ENCODE results near the gene ZNF282. TPM values are rescaled to one million over a fixed set of nuclear protein-coding genes. Genes with fewer than 3 reads are reported as not detected.

ZNF282 gene
- total RNA-seq, 1 donor from 2014 or later = 28.1 TPM

DNA sequence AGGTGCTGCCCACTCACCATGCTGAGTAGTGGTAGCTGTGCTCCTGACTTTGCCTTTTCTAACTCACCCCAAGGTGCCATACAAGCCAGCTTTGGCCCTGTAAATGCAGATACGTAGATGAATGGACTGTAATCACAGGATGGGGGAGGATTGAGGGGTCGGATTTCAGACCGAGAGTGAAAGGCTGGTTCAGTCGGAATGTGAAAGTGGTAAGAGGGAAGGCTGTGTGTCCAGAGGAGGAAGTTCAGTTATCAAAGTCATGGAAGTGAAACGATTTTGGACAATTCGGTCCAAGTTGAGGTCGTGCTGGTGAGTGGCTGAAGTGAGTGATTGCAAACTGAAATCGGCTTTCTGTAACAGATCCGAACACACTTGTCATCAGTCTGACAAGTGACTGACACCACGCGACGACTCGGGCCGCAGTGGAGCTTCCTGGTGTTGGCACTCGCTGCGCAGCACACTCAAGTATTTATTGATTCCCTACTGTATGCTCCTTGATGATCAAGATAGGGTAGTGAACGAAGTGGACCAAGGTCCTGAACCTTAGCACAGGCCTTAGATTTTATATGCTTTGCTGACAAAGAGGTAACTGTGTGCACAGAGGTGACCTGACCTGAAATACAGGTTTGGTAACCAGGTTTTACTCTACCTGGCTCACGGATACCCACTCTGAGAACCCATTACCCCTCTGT is 10.5 kb downstream of the ZNF282 start:
- H3K36me3 Mint-ChIP-seq (ENCODE audit: low read depth, unreplicated experiment) = peaks cover 53% of the 10 kb centered on the region
- H4K20me1 ChIP-seq (ENCODE audit: insufficient read depth, low read length) = peaks cover 51% of the 10 kb centered on the region
- H3K79me2 ChIP-seq (ENCODE audit: insufficient read depth, low read length) = peaks cover 57% of the 10 kb centered on the region
- DNase-seq (ENCODE audit: low read depth) = no peak
- H3K27me3 ChIP-seq (ENCODE audit: insufficient read depth, low read length) = no peaks in the 10 kb centered on the region
- TF ChIP-seq, protein P1, sequence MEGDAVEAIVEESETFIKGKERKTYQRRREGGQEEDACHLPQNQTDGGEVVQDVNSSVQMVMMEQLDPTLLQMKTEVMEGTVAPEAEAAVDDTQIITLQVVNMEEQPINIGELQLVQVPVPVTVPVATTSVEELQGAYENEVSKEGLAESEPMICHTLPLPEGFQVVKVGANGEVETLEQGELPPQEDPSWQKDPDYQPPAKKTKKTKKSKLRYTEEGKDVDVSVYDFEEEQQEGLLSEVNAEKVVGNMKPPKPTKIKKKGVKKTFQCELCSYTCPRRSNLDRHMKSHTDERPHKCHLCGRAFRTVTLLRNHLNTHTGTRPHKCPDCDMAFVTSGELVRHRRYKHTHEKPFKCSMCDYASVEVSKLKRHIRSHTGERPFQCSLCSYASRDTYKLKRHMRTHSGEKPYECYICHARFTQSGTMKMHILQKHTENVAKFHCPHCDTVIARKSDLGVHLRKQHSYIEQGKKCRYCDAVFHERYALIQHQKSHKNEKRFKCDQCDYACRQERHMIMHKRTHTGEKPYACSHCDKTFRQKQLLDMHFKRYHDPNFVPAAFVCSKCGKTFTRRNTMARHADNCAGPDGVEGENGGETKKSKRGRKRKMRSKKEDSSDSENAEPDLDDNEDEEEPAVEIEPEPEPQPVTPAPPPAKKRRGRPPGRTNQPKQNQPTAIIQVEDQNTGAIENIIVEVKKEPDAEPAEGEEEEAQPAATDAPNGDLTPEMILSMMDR (IDR thresholded peaks at IDR 0.05; ENCODE audit: insufficient read depth, low read depth, low read length) = no peak
- no peak for TF ChIP-seq EZH2 (IDR thresholded peaks at IDR 0.05; ENCODE audit: insufficient read depth, low read length)
- H3K4me3 ChIP-seq (ENCODE audit: insufficient read depth, low read depth, low read length) = no peak overlapping the region
- peaks cover 38% of the 10 kb centered on the region for H3K4me1 Mint-ChIP-seq (ENCODE audit: low read depth, unreplicated experiment)
- FAIRE-seq = no peak
- H3K27ac Mint-ChIP-seq (ENCODE audit: unreplicated experiment) = peak overlapping the region; percentile 0
- H3K9ac ChIP-seq (ENCODE audit: low read length) = no peak overlapping the region
- H3K4me3 Mint-ChIP-seq (ENCODE audit: unreplicated experiment) = no peak overlapping the region
- H3K27me3 Mint-ChIP-seq (ENCODE audit: low read depth, unreplicated experiment) = no peaks in the 10 kb centered on the region
- peaks cover 2% of the 10 kb centered on the region for H3K9me3 Mint-ChIP-seq (ENCODE audit: unreplicated experiment)
- H3K4me1 ChIP-seq (ENCODE audit: insufficient read depth, low read length) = peaks cover 10% of the 10 kb centered on the region
- no peak overlapping the region for H2AFZ ChIP-seq (ENCODE audit: low read depth, low read length)
- no peak overlapping the region for H3K27ac ChIP-seq (ENCODE audit: low read depth, low read length)
- H3K4me2 ChIP-seq (ENCODE audit: low read length) = no peak overlapping the region
- peaks cover 62% of the 10 kb centered on the region for H3K36me3 ChIP-seq (ENCODE audit: insufficient read depth, low read length)
- no peaks in the 10 kb centered on the region for H3K9me3 ChIP-seq (ENCODE audit: insufficient read depth, low read depth, low read length)

DNA sequence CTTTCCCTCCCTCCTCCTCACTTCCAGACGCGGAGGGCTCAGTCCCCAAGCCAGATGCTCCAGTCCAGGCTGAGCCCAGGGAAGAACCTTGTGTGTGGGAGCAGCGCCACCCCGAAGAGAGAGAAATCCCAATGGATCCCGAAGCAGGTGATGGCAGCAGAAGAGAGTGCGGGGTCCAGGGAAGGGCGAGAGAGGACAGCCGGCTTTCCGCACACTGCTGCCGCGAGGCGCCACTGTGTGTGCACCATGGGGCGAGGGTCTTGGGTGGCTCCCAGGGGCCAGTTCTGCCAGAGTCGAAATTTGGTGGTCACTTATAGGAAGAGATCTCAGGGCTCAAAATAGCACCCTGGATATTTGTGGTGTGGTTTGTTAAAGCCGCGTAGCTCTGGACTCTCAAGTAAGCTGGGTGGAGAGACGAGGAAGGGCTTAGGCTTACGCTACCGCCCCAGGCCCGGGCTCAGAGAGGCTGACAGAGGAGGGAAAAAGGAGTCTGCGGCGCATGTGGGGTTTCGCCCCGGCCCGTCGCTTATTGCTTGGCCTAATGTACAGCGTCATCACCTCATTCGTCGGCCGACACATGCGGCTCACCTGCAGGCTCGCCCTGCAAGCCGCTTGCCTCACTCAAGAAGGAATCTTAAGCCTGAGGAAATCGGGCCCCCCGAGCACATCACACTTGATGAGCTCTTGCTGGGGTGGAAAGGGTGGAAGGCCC is 12.1 kb downstream of the ZNF282 start:
- Mint-ChIP-seq H3K36me3 (ENCODE audit: low read depth, unreplicated experiment) (peaks cover 53% of the 10 kb centered on the region), H3K9me3 (ENCODE audit: unreplicated experiment) (no peaks in the 10 kb centered on the region), H3K27me3 (ENCODE audit: low read depth, unreplicated experiment) (no peaks in the 10 kb centered on the region), H3K4me3 (ENCODE audit: unreplicated experiment) (no peak overlapping the region), H3K27ac (ENCODE audit: unreplicated experiment) (peak overlapping the region; percentile 42), H3K4me1 (ENCODE audit: low read depth, unreplicated experiment) (peaks cover 31% of the 10 kb centered on the region)
- Histone ChIP-seq H3K9me3 (ENCODE audit: insufficient read depth, low read depth, low read length) (no peaks in the 10 kb centered on the region), H3K27me3 (ENCODE audit: insufficient read depth, low read length) (no peaks in the 10 kb centered on the region), H3K27ac (ENCODE audit: low read depth, low read length) (no peak overlapping the region), H3K4me1 (ENCODE audit: insufficient read depth, low read length) (peaks cover 10% of the 10 kb centered on the region), H2AFZ (ENCODE audit: low read depth, low read length) (no peak overlapping the region), H3K9ac (ENCODE audit: low read length) (no peak overlapping the region), H3K4me3 (ENCODE audit: insufficient read depth, low read depth, low read length) (no peak overlapping the region), H3K79me2 (ENCODE audit: insufficient read depth, low read length) (peaks cover 44% of the 10 kb centered on the region), H4K20me1 (ENCODE audit: insufficient read depth, low read length) (peaks cover 48% of the 10 kb centered on the region), H3K36me3 (ENCODE audit: insufficient read depth, low read length) (peaks cover 70% of the 10 kb centered on the region), H3K4me2 (ENCODE audit: low read length) (no peak overlapping the region)
- no peak for TF ChIP-seq EZH2 (IDR thresholded peaks at IDR 0.05; ENCODE audit: insufficient read depth, low read length)
- TF ChIP-seq, protein P1 (IDR thresholded peaks at IDR 0.05; ENCODE audit: insufficient read depth, low read depth, low read length) = no peak
- FAIRE-seq = no peak
- no peak for DNase-seq (ENCODE audit: low read depth)

Measured in astrocyte (in vitro differentiated cells and primary cell).